Activated naive CD4-positive, alpha-beta T cell treated with anti-CD3 and anti-CD28 coated beads for 36 hours (primary cell): Measurements from ENCODE around the gene MNS1. TPM values are rescaled to one million over a fixed set of nuclear protein-coding genes. Genes with fewer than 3 reads are reported as not detected.

ENCODE experiments used
- CTCF ChIA-PET: fragments of 350-600 bp; sonication (Branson Sonifier 250); formaldehyde crosslinking; loops from one replicate; lab custom pipeline; 2021; ENCODE audit warnings: antibody characterized with exemption; lab: Charles Lee
- DNase-seq: peaks from one replicate; pipeline ENCODE4 v3.0.0-alpha.2; 2020
- H3K27ac Mint-ChIP-seq: one replicate; pipeline ENCODE4 v1.8.0; 2021; ENCODE audit warnings: mild to moderate bottlenecking, mixed read lengths
- H3K27me3 Mint-ChIP-seq: one replicate; pipeline ENCODE4 v1.8.0; 2021; ENCODE audit warnings: low read depth, mixed read lengths
- H3K36me3 Mint-ChIP-seq: one replicate; pipeline ENCODE4 v1.8.0; 2021; ENCODE audit warnings: low read depth, mixed read lengths
- H3K4me1 Mint-ChIP-seq: one replicate; pipeline ENCODE4 v1.8.0; 2021; ENCODE audit warnings: low read depth, mixed read lengths
- H3K4me3 Mint-ChIP-seq: one replicate; pipeline ENCODE4 v1.8.0; 2021; ENCODE audit warnings: mild to moderate bottlenecking, moderate library complexity, mixed read lengths
- H3K9me3 Mint-ChIP-seq: one replicate; pipeline ENCODE4 v1.8.0; 2021; ENCODE audit warnings: mixed read lengths
- intact Hi-C: fragments of 100-400 bp; cut with micrococcal nuclease; formaldehyde crosslinking; loops from one replicate; pipeline ENCODE4 v1.15.1; 2023
- total RNA-seq, 2 experiments: library from RNA; stranded (reverse); gene quantifications; one replicate each; pipeline ENCODE4 v1.2.3, GENCODE V29; 2021

Gene MNS1
- total RNA-seq, 2 experiments from 2014 or later, result 0.57 to 0.67 TPM

DNA sequence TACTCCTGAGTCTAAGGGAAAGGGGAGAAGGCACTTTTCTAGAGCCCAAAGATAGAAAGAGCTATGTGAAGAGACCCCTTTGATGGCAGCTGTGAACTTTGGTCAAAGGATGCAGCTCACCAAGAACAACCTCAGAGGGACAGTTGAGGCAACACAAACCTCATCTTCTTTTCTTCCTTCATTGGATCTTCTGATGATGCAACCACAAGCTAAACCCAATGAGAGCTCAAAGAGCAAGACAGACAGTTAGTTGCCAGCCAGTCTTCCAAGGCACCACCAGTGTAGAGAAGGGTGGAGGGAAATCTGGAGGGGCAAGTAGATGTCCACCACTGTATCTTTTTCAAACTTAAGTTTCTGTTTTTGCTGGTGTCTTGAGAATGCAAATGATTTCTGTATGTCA lies 10.4 kb upstream of the MNS1 start:
- Mint-ChIP-seq H3K36me3 (peaks cover 2% of the 10 kb centered on the region), H3K9me3 (peaks cover 4% of the 10 kb centered on the region)
- CTCF ChIA-PET, result no interaction called here

GRCh38 chr15:56473017-56473416 lies 8.1 kb upstream of the MNS1 start:
- H3K4me3 Mint-ChIP-seq, result no peak overlapping the region
- H3K27me3 Mint-ChIP-seq, result peaks cover 1% of the 10 kb centered on the region
- peaks cover 9% of the 10 kb centered on the region for H3K4me1 Mint-ChIP-seq
- H3K9me3 Mint-ChIP-seq, result peaks cover 2% of the 10 kb centered on the region
- H3K27ac Mint-ChIP-seq, result no peak overlapping the region
- H3K36me3 Mint-ChIP-seq, result no peaks in the 10 kb centered on the region
- CTCF ChIA-PET, result interaction anchor here (0.5 kb wide), 1 partner anchor 700 kb away, joined by 3 read pairs; no protein-coding TSS in a partner anchor
- no peak for DNase-seq
- intact Hi-C loops, result no loop called here

More for the DNA sequence above, 10.4 kb upstream of the MNS1 start:
- H3K4me1 Mint-ChIP-seq, result no peaks in the 10 kb centered on the region
- peaks cover 15% of the 10 kb centered on the region for H3K27me3 Mint-ChIP-seq
- DNase-seq, result no peak
- intact Hi-C loops, result no loop called here
- no peak overlapping the region for H3K4me3 Mint-ChIP-seq
- H3K27ac Mint-ChIP-seq, result no peak overlapping the region

- intact Hi-C loops, result no loop called here
- Mint-ChIP-seq H3K36me3 (no peaks in the 10 kb centered on the region), H3K27me3 (no peaks in the 10 kb centered on the region), H3K9me3 (peaks cover 1% of the 10 kb centered on the region), H3K27ac (no peak overlapping the region), H3K4me1 (peaks cover 10% of the 10 kb centered on the region), H3K4me3 (no peak overlapping the region)
- no peak for DNase-seq
- CTCF ChIA-PET, result interaction anchor here (0.5 kb wide), 1 partner anchor 701 kb away, joined by 3 read pairs; no protein-coding TSS in a partner anchor
These were observed 7.3 kb upstream of the MNS1 start for GRCh38 chr15:56472278-56472677.

- no peak overlapping the region for H3K27ac Mint-ChIP-seq
- intact Hi-C loops, result no loop called here
- H3K4me1 Mint-ChIP-seq, result peaks cover 10% of the 10 kb centered on the region
- CTCF ChIA-PET, result no interaction called here
- H3K9me3 Mint-ChIP-seq, result peaks cover 1% of the 10 kb centered on the region
- H3K27me3 Mint-ChIP-seq, result no peaks in the 10 kb centered on the region
- no peak for DNase-seq
- H3K36me3 Mint-ChIP-seq, result no peaks in the 10 kb centered on the region
- no peak overlapping the region for H3K4me3 Mint-ChIP-seq
These were observed 6.6 kb upstream of the MNS1 start for GRCh38 chr15:56471440-56472069.

DNA sequence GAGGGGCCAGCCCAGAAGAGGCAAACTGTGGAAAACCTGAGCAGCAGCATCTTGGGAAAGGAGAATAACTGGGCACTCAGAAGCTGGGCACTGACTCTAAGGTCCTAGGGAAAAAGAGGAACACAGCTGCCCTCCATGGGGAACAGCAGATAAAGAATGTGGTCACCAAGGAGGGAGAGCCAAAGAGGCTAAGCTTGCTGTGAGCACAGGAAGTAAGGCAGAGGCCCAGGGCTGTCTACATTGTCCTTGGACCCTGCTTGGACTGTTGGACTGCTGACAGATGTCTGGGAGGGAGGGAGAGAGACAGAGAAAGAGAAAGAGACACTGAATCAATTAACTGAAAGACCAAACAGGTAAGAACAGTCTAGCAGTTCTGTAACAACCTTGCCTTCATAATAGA lies 4.5 kb upstream of the MNS1 start:
- intact Hi-C loops, result loop anchor here (5.0 to 10.0 kb wide), 4 partner anchors 105 to 427 kb away; partner anchors contain the start of genes TEX9 and ZNF280D
- no peak overlapping the region for H3K27ac Mint-ChIP-seq
- H3K9me3 Mint-ChIP-seq, result no peaks in the 10 kb centered on the region
- DNase-seq, result no peak
- H3K4me1 Mint-ChIP-seq, result peaks cover 21% of the 10 kb centered on the region
- peaks cover 13% of the 10 kb centered on the region for H3K27me3 Mint-ChIP-seq
- no peaks in the 10 kb centered on the region for H3K36me3 Mint-ChIP-seq
- CTCF ChIA-PET, result interaction anchor here (0.8 kb wide), 1 partner anchor 21 kb away, joined by 4 read pairs; no protein-coding TSS in a partner anchor
- no peak overlapping the region for H3K4me3 Mint-ChIP-seq

GRCh38 chr15:56468401-56468800 lies 3.5 kb upstream of the MNS1 start:
- CTCF ChIA-PET, result interaction anchor here (1.0 kb wide), 1 partner anchor 22 kb away, joined by 4 read pairs; no protein-coding TSS in a partner anchor
- DNase-seq, result peak; percentile 8
- H3K27ac Mint-ChIP-seq, result no peak overlapping the region
- peaks cover 23% of the 10 kb centered on the region for H3K4me1 Mint-ChIP-seq
- intact Hi-C loops, result loop anchor here (5.0 to 10.0 kb wide), 4 partner anchors 104 to 426 kb away; partner anchors contain the start of genes TEX9 and ZNF280D
- no peaks in the 10 kb centered on the region for H3K36me3 Mint-ChIP-seq
- H3K9me3 Mint-ChIP-seq, result no peaks in the 10 kb centered on the region
- H3K27me3 Mint-ChIP-seq, result peaks cover 18% of the 10 kb centered on the region
- H3K4me3 Mint-ChIP-seq, result peak overlapping the region; percentile 65

GRCh38 chr15:56467616-56468015 lies 2.7 kb upstream of the MNS1 start:
- Mint-ChIP-seq H3K27ac (no peak overlapping the region), H3K36me3 (no peaks in the 10 kb centered on the region), H3K27me3 (peaks cover 18% of the 10 kb centered on the region), H3K9me3 (no peaks in the 10 kb centered on the region), H3K4me1 (peaks cover 23% of the 10 kb centered on the region), H3K4me3 (no peak overlapping the region)
- CTCF ChIA-PET, result interaction anchor here (0.8 kb wide), 1 partner anchor 27 kb away, joined by 5 read pairs; no protein-coding TSS in a partner anchor
- no peak for DNase-seq
- intact Hi-C loops, result loop anchor here (5.0 to 10.0 kb wide), 4 partner anchors 103 to 425 kb away; partner anchors contain the start of genes TEX9 and ZNF280D

DNA sequence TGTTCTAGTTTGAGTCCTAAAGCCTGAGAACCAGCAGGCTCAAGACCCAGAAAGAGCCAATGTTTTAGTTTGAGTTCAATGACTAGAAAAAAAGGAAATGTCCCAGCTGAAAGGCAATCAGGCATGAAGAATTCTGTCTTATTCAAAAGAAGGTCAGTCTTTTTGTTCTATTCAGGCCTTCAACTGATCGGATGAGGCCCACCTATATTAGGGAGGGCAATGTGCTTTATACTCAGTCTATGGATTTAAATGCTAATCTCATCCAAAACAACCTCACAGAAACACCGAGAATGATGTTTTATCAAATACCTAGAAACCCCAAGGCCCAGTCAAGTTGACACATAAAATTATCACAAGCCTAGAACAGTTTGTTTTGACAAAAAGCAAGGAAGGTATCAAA lies 4.0 kb downstream of the MNS1 start:
- intact Hi-C loops, result loop anchor here (10.0 kb wide), 2 partner anchors 96 to 324 kb away; partner anchors contain the start of gene TEX9
- H3K27ac Mint-ChIP-seq, result no peak overlapping the region
- peaks cover 25% of the 10 kb centered on the region for H3K27me3 Mint-ChIP-seq
- no peak for DNase-seq
- no peaks in the 10 kb centered on the region for H3K9me3 Mint-ChIP-seq
- H3K4me3 Mint-ChIP-seq, result no peak overlapping the region
- CTCF ChIA-PET, result no interaction called here
- H3K36me3 Mint-ChIP-seq, result no peaks in the 10 kb centered on the region
- H3K4me1 Mint-ChIP-seq, result peaks cover 12% of the 10 kb centered on the region

DNA sequence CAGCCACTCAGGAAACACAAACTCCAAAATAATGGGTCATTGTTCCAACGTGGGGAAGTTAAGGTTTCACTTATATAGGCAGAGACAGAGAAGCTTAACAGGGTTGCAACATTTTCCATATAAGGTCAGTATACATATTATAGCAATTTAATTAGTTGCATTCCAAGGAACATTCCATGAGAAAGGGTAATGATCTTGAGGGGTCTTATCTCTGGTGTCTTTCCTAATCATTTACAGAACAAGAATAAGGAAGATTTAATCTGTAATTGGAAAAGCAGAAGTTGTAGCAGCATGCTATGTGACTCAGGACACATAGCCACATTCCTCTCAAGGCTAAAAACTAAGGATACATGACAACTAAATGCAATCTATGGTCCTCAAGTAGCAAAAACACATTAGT lies 4.9 kb downstream of the MNS1 start:
- peaks cover 21% of the 10 kb centered on the region for H3K27me3 Mint-ChIP-seq
- H3K9me3 Mint-ChIP-seq, result no peaks in the 10 kb centered on the region
- CTCF ChIA-PET, result no interaction called here
- no peaks in the 10 kb centered on the region for H3K36me3 Mint-ChIP-seq
- intact Hi-C loops, result loop anchor here (10.0 kb wide), 2 partner anchors 95 to 325 kb away; partner anchors contain the start of gene TEX9
- H3K4me3 Mint-ChIP-seq, result no peak overlapping the region
- H3K27ac Mint-ChIP-seq, result no peak overlapping the region
- peaks cover 8% of the 10 kb centered on the region for H3K4me1 Mint-ChIP-seq
- DNase-seq, result no peak

DNA sequence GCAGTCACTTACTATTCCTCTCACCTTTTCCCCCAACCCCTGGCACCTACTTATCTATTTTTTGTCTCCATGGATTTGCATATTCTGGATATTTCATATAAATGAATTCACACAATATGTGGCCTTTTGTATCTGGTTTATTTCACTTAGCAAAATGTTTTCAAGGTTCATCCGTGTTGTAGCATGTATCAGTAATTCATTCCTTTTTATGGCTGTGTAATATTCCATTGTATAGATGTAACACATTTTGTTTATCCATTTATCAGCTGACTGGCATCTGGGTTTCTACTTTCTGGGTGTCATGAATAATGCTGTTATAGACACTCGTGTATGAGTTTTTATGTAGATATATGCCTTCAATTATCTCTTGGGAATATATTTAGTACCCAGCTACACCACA lies 5.8 kb downstream of the MNS1 start:
- Mint-ChIP-seq H3K36me3 (no peaks in the 10 kb centered on the region), H3K4me3 (no peak overlapping the region), H3K9me3 (no peaks in the 10 kb centered on the region), H3K27me3 (peaks cover 13% of the 10 kb centered on the region), H3K27ac (no peak overlapping the region), H3K4me1 (no peaks in the 10 kb centered on the region)
- CTCF ChIA-PET, result no interaction called here
- intact Hi-C loops, result no loop called here
- no peak for DNase-seq

DNA sequence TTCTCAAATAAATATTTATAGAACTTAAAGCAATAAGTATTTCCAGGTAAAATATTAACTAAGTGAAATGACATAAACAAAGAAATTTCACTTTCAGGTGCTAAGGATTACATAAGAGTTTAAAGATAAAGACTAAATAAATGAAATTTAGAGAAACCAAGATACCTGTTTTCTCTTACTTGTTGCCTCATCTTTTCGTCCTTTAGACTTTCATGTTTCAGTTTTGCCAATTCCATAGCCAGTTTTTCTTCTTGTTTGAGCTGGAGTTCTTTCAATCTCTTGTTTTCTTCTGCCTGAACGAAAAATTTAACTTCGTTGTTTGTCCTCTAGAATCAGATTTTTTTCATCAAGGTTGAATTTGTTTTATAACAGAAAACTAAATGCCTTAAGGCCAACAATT lies 8.7 kb downstream of the MNS1 start:
- Mint-ChIP-seq H3K36me3 (no peaks in the 10 kb centered on the region), H3K4me3 (no peak overlapping the region), H3K4me1 (no peaks in the 10 kb centered on the region), H3K27me3 (peaks cover 10% of the 10 kb centered on the region), H3K27ac (no peak overlapping the region), H3K9me3 (no peaks in the 10 kb centered on the region)
- intact Hi-C loops, result no loop called here
- DNase-seq, result no peak
- CTCF ChIA-PET, result no interaction called here

DNA sequence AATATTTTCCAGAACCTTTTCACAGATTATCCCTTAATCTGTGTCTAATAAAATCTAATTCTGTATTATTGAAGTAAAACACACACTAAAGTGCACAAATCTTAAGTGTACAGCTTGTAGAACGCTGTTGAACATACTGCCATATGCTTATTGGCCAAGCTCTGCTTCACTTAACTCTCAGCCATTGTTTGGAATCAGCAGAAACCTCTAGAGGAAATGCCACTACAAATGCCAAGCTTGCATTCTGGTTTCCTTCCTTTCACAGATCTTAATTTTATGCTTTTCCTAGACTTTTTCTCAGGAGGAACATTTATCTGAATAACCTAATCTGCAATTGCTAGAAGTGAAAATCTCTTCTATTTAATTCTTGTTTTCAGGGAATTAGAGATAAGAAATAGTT lies 10.1 kb downstream of the MNS1 start:
- Mint-ChIP-seq H3K4me3 (no peak overlapping the region), H3K4me1 (no peaks in the 10 kb centered on the region), H3K27me3 (peaks cover 15% of the 10 kb centered on the region), H3K9me3 (no peaks in the 10 kb centered on the region), H3K27ac (no peak overlapping the region), H3K36me3 (no peaks in the 10 kb centered on the region)
- CTCF ChIA-PET, result no interaction called here
- intact Hi-C loops, result no loop called here
- DNase-seq, result no peak

- intact Hi-C loops, result no loop called here
- CTCF ChIA-PET, result interaction anchor here (0.6 kb wide), 1 partner anchor 1198 kb away, joined by 3 read pairs; no protein-coding TSS in a partner anchor
- Mint-ChIP-seq H3K4me1 (no peaks in the 10 kb centered on the region), H3K27me3 (peaks cover 6% of the 10 kb centered on the region), H3K27ac (no peak overlapping the region), H3K4me3 (no peak overlapping the region), H3K36me3 (no peaks in the 10 kb centered on the region), H3K9me3 (no peaks in the 10 kb centered on the region)
- DNase-seq, result no peak
These were observed 19.2 kb downstream of the MNS1 start for GRCh38 chr15:56445746-56446145.
